ENCODE measurements around the gene OR5M8.

OR5M8 gene

GRCh38 chr11:56491270-56491669 lies at the start of gene OR5M8:
TSS of gene OR5M8 (minus strand) at chr11:56491370. CDS start at chr11:56491370, 0 bp downstream.
- no peak for DNase-seq

DNA sequence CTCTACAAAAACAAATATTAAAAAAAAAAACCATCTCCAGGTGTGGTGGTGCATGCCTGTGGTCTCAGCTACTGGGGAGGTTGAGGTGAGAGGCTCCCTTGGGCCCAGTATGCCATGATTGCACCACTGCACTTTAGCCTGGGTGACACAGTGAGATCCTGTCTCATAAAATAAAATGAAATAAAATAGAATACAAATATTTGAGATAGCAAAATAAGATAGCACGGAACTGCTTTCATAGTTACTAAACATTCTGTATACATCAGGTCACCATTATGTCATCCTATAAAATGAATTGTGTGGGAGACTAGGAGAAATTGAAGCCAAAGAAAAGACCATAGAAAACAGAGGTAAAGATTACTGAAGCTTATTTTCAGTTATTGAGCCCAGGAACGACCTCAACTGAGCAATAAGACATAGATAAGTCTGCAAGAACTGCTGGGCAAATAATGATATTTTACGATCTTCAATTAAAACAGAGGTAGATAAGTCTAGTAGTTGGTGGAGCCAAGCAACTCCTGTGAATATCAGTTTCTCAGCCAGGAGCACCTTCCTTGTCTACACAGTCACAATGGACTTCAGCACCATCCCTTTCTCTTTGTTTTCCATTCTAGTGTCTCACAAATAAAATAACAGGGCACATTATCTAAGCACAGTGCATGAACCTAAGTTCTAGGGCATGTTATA lies 42.0 kb upstream of the OR5M8 start:
- DNase-seq, result no peak

GRCh38 chr11:56531856-56532255 lies 40.7 kb upstream of the OR5M8 start:
- no peak for DNase-seq

DNA sequence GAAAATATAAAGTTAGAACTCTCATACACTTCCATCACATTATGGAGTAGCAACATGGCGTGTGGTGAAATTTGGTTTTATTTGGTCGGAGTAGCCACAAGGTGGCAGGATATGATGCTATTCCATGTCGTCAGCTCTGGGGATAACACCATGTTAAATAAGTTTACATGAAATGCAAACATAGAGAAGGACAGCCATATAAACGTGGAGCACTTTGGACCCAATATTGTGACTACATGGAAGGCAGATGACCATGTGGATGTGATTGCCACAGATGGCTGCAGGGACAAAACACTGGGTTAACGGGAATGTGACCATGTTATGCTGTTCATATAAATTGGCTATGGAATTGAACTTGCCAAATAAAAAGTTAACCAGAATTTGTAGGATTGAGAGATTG lies 30.8 kb upstream of the OR5M8 start:
- DNase-seq, result no peak

DNA sequence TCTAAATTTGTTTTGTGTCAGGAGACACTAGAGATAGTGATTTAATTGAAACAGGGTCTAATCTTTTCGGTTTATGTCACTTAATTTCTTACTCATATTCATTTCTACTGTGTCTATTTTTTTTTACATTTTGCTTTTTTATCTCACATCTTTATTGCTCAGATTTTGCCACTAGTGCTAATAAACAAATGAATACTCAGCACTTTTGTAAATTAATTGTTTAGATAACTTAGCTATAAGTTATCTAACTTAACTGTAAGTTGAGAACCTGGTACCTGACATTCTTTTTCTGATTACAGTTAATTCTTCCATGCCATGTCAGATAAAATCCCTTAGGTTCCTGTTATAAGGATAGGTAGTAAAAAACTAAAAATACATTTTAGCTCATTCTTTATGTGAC lies 22.1 kb upstream of the OR5M8 start:
- no peak for DNase-seq

DNA sequence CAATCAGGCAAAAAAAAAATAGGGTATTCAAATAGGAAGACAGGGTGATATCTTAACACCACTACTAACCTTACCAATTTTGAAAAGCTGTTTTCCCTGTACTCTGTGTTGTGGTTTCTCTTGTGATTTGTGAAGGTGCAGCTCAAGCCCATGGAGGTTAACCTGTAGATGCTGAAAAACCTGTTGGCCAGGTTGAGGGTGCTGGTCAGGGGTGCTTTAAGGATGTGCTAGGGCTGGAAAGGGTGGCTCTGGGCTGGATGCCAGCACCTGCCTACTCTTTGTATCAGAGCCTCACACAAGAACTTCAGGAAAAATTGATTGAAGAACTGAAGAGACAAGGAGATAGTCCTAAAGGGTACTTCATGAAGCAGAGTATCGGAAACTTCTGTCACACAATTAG lies 18.3 kb upstream of the OR5M8 start:
- DNase-seq, result no peak

GRCh38 chr11:56497010-56497409 lies 5.8 kb upstream of the OR5M8 start:
- DNase-seq, result no peak

DNA sequence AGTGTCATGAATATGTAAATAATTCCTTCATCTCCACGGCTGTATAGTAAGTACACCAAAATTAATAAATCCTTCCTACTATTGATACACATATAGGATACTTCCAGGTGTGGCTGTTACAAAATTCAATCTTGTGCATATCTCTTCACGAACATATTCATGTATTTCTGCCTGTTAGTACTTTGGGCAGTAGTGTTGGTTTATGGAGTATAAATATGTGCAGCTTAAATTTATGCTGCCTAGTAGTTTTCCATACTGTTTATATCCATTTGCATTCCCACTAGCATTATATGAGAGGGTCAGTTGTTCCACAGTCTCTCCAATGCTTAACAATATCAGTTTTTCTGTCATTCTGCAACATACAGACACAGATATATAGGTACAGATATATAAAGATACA lies 3.9 kb upstream of the OR5M8 start:
- DNase-seq, result no peak

GRCh38 chr11:56486801-56487200 lies 4.4 kb downstream of the OR5M8 start:
- DNase-seq, result no peak

- no peak for DNase-seq
These were observed 16.4 kb downstream of the OR5M8 start for GRCh38 chr11:56474729-56475235.

DNA sequence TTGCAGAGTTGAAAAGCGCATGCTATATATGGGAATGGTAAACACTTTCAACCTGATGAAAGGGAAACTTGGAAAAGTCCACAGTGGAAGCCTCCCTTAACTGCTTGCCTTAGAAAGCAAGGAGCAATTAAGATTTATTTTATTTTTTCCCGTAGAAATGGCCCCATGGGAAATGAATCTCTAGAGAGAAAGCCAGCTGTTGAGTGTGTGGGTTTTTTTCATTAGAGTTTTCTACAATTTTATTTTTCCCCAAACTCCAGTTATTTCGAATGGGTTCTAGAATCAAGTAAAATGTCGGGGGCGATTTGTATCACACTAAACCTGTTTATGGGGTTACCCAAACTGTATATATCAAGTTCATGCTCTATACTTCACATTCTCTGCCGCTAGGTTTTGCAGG lies 17.9 kb downstream of the OR5M8 start, which contains the start of gene OR5M3:
TSS of gene OR5M3 (minus strand) at position 101 of the 400 bp plus-strand sequence. CDS start 2,855 bp downstream, outside the sequence.
- DNase-seq, result no peak

DNA sequence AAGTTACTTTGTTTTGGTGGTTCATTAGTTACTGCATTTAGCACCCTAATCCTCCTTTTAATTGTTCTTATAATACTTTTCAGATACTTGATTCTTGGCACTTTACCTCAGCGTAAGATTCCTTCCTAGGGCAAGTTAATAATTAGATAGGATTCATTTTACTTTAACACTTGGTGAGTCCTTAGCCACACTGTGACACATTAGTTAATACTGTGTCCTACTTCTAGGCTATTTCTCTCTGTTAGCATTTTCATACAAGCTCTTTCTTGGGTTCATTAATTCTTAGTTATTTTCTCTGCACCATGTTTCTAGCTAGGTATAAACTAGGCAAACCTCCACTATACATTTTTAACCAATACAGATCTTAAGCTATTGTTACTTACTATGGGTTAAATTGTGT lies 34.1 kb downstream of the OR5M8 start:
- no peak for DNase-seq

GRCh38 chr11:56453521-56453920 lies 37.6 kb downstream of the OR5M8 start:
- DNase-seq, result no peak

All from amygdala (tissue), 56 donors.